Neural progenitor cell (in vitro differentiated cells): ENCODE measurements around the gene RERE.

Experiments used
- CTCF ChIP-seq: fragments of 200-600 bp; sonication (generic); IDR thresholded peaks from 2 replicates; pipeline ENCODE4 v1.5.1; 2017; ENCODE audit warnings: antibody characterized with exemption, mild to moderate bottlenecking
- EZH2 ChIP-seq: fragments of 200-600 bp; sonication (generic); IDR thresholded peaks from 2 replicates; pipeline ENCODE4 v1.6.1; 2017; ENCODE audit warnings: antibody characterized with exemption, mild to moderate bottlenecking, moderate library complexity
- EZH2phosphoT487 ChIP-seq: fragments of 200-600 bp; sonication (generic); IDR thresholded peaks from 2 replicates; pipeline ENCODE4 v1.6.1; 2017; ENCODE audit warnings: antibody characterized with exemption

DNA sequence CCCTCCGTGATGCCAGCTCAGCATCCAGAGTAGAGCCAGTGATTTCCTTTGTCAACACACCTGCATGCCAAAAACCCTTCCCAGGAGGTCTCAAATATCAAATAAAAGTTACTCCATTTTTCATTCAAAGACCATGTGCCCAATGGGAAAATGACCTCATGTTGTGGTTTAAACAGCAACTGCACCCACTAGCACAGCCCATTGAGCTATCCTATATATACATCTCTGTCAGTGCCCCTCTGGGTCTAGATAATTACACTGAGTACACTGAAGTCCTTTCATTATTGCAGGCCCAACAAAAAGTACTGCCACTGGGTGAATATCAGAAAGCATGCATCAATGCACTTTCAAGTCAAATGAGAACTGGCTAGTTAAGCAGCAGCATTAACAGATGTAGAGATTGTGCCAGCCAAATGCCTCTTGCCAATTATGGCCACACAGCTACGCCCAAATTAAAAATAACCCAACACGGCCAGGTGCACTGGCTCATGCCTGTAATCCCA lies 381.8 kb downstream of the RERE start:
- TF ChIP-seq CTCF (no peak), EZH2 (no peak), EZH2phosphoT487 (no peak)
